H1 (cell line): Measurements from ENCODE around the gene EAPP. TPM values are rescaled to one million over a fixed set of nuclear protein-coding genes. Genes with fewer than 3 reads are reported as not detected.

Experiments used
- CTCF ChIA-PET: fragments of 300-600 bp; sonication (Branson Sonifier 250); formaldehyde crosslinking; loops from one replicate; lab custom pipeline; 2021; ENCODE audit not compliant: partially characterized antibody; lab: Charles Lee
- POLR2A ChIA-PET: fragments of 300-600 bp; sonication (Branson Sonifier 250); formaldehyde crosslinking; loops from one replicate; lab custom pipeline; 2021; ENCODE audit warnings: inconsistent platforms; ENCODE audit not compliant: partially characterized antibody; lab: Charles Lee
- DNase-seq, 2 experiments: peaks; one replicate each; pipeline versions ENCODE4 v3.0.0 to v3.0.0-alpha.2; 2010 to 2022; ENCODE audit warnings: low spot score in 2 of 2, low read depth in 1 of 2, mixed read lengths in 1 of 2
- FAIRE-seq: peaks from 2 replicates; lab custom pipeline; 2011; peaks lifted over from hg19 to GRCh38; lab: Jason Lieb, UNC
- H2AFZ ChIP-seq: 2 replicates; pipeline ENCODE4 v1.8.1; 2012; ENCODE audit warnings: low read length, inconsistent platforms
- H2AK5ac ChIP-seq: 2 replicates; pipeline ENCODE4 v1.6.1; 2013; ENCODE audit warnings: low read depth, low read length
- H2BK120ac ChIP-seq: replicated peaks from 2 replicates; pipeline ENCODE3; 2013; ENCODE audit warnings: low read depth, low read length, inconsistent platforms
- H2BK12ac ChIP-seq: 2 replicates; pipeline ENCODE4 v1.6.1; 2013; ENCODE audit warnings: low read depth, low read length
- H2BK15ac ChIP-seq: 2 replicates; pipeline ENCODE4 v1.6.1; 2013; ENCODE audit warnings: low read length
- H2BK20ac ChIP-seq: 2 replicates; pipeline ENCODE4 v1.6.1; 2013; ENCODE audit warnings: low read length
- H2BK5ac ChIP-seq: 2 replicates; pipeline ENCODE4 v1.6.1; 2013; ENCODE audit warnings: low read depth, low read length
- H3K14ac ChIP-seq: 2 replicates; pipeline ENCODE4 v1.6.1; 2013; ENCODE audit warnings: inconsistent platforms; ENCODE audit not compliant: insufficient read length
- H3K18ac ChIP-seq: 2 replicates; pipeline ENCODE4 v1.6.1; 2013; ENCODE audit warnings: low read length; ENCODE audit errors: extremely low read depth
- H3K23ac ChIP-seq: 2 replicates; pipeline ENCODE4 v1.6.1; 2013; ENCODE audit warnings: inconsistent platforms; ENCODE audit not compliant: insufficient read length
- H3K23me2 ChIP-seq: 2 replicates; pipeline ENCODE4 v1.6.1; 2013; ENCODE audit warnings: low read depth, low read length
- H3K27ac ChIP-seq: 2 replicates; pipeline ENCODE4 v1.6.1; 2011; ENCODE audit warnings: low read depth, low read length, inconsistent platforms
- H3K27me3 ChIP-seq, 4 experiments: replicated peaks in 1 of 4; 1 replicate in 1 of 4; 2 replicates in 3 of 4; pipeline versions ENCODE4 v1.6.1 to v1.8.1; 2011 to 2013; ENCODE audit warnings: low read length in 3 of 4, mild to moderate bottlenecking in 3 of 4, inconsistent platforms in 2 of 4, mixed read lengths in 2 of 4, moderate library complexity in 1 of 4; ENCODE audit not compliant: control insufficient read depth in 3 of 4, insufficient read depth in 3 of 4; ENCODE audit errors: extremely low read depth in 1 of 4
- H3K36me3 ChIP-seq, 4 experiments: 2 replicates each; pipeline versions ENCODE4 v1.6.1 to v1.8.1; 2011 to 2013; ENCODE audit warnings: mild to moderate bottlenecking in 4 of 4, low read length in 3 of 4, moderate library complexity in 2 of 4, control low read depth in 1 of 4, inconsistent platforms in 1 of 4; ENCODE audit not compliant: insufficient read depth in 4 of 4, control insufficient read depth in 2 of 4
- H3K4ac ChIP-seq: replicated peaks from 2 replicates; pipeline ENCODE3; 2013; ENCODE audit warnings: low read length, low read depth, mixed read lengths, inconsistent platforms; ENCODE audit not compliant: insufficient read length
- H3K4me1 ChIP-seq, 4 experiments: replicated peaks in 1 of 4; 1 replicate in 1 of 4; 2 replicates in 3 of 4; pipeline versions ENCODE4 v1.6.1 to v1.8.1; 2011 to 2013; ENCODE audit warnings: low read length in 3 of 4, inconsistent platforms in 2 of 4, mixed read lengths in 1 of 4; ENCODE audit not compliant: insufficient read depth in 4 of 4, control insufficient read depth in 3 of 4
- H3K4me2 ChIP-seq, 2 experiments: 2 replicates each; pipeline versions ENCODE4 v1.6.1 to v1.8.1; 2011 to 2013; ENCODE audit warnings: low read depth in 2 of 2, low read length in 2 of 2, control low read depth in 1 of 2, inconsistent platforms in 1 of 2, mild to moderate bottlenecking in 1 of 2; ENCODE audit not compliant: insufficient read depth in 1 of 2
- H3K4me3 ChIP-seq, 4 experiments: fragments of 200-600, 300-600 bp in 1 of 4; sonication (generic), shearing (Covaris generic), sonication (Bioruptor Twin) in 1 of 4; 2 replicates each; pipeline versions ENCODE4 v1.5.1 to v1.8.1; 2011 to 2016; ENCODE audit warnings: low read length in 4 of 4, low read depth in 3 of 4, control low read depth in 2 of 4, inconsistent platforms in 2 of 4, mild to moderate bottlenecking in 2 of 4, mixed read lengths in 1 of 4, moderate library complexity in 1 of 4; ENCODE audit not compliant: insufficient read depth in 2 of 4; ENCODE audit errors: extremely low read depth in 1 of 4
- H3K56ac ChIP-seq: replicated peaks from 2 replicates; pipeline ENCODE3; 2013; ENCODE audit warnings: low read depth, mild to moderate bottlenecking, mixed read lengths, low read length, inconsistent platforms; ENCODE audit not compliant: insufficient read length
- H3K79me1 ChIP-seq: 2 replicates; pipeline ENCODE4 v1.6.1; 2013; ENCODE audit warnings: low read depth, low read length, control low read depth
- H3K79me2 ChIP-seq, 2 experiments: 2 replicates each; pipeline versions ENCODE4 v1.6.1 to v1.8.1; 2012 to 2013; ENCODE audit warnings: low read length in 2 of 2, mild to moderate bottlenecking in 2 of 2, inconsistent platforms in 1 of 2; ENCODE audit not compliant: insufficient read depth in 2 of 2, control insufficient read depth in 1 of 2
- H3K9ac ChIP-seq, 4 experiments: replicated peaks in 1 of 4; 1 replicate in 1 of 4; 2 replicates in 3 of 4; pipeline versions ENCODE4 v1.6.1 to v1.8.1; 2011 to 2013; ENCODE audit warnings: low read depth in 3 of 4, low read length in 3 of 4, control low read depth in 2 of 4, mild to moderate bottlenecking in 2 of 4, moderate library complexity in 2 of 4, inconsistent platforms in 1 of 4; ENCODE audit errors: extremely low read depth in 1 of 4
- H3K9me3 ChIP-seq, 2 experiments: 2 replicates each; pipeline versions ENCODE4 v1.6.1 to v1.8.1; 2012 to 2013; ENCODE audit warnings: mild to moderate bottlenecking in 2 of 2, moderate library complexity in 2 of 2, control low read depth in 1 of 2, inconsistent platforms in 1 of 2, low read depth in 1 of 2, low read length in 1 of 2, mixed read lengths in 1 of 2; ENCODE audit not compliant: insufficient read depth in 2 of 2
- H4K20me1 ChIP-seq, 2 experiments: replicated peaks in 1 of 2; 2 replicates each; pipeline versions ENCODE3 to v1.8.1; 2011 to 2013; ENCODE audit warnings: inconsistent platforms in 2 of 2, low read length in 2 of 2, mild to moderate bottlenecking in 1 of 2; ENCODE audit not compliant: insufficient read depth in 2 of 2, control insufficient read depth in 1 of 2
- H4K5ac ChIP-seq: 2 replicates; pipeline ENCODE4 v1.6.1; 2013; ENCODE audit warnings: low read length, low read depth, mixed read lengths, inconsistent platforms; ENCODE audit not compliant: insufficient read length
- H4K8ac ChIP-seq: 2 replicates; pipeline ENCODE4 v1.8.0; 2013; ENCODE audit warnings: mild to moderate bottlenecking, moderate library complexity, low read length, inconsistent platforms; ENCODE audit not compliant: insufficient read depth; ENCODE audit errors: extremely low read depth
- H4K91ac ChIP-seq: replicated peaks from 2 replicates; pipeline ENCODE3; 2013; ENCODE audit warnings: low read length, mixed read lengths, inconsistent platforms; ENCODE audit not compliant: insufficient read length
- CBX5 ChIP-seq: fragments of 300-800, 300-1000 bp; sonication (generic); IDR thresholded peaks from 2 replicates; pipeline ENCODE4 v1.7.1; 2016; ENCODE audit warnings: antibody characterized with exemption, low read length, low read depth
- CEBPB ChIP-seq: IDR thresholded peaks from 2 replicates; pipeline ENCODE4 v1.6.1; 2012; ENCODE audit warnings: low read depth, low read length
- EGR1 ChIP-seq: IDR thresholded peaks from 2 replicates; pipeline ENCODE4 v1.6.1; 2011; ENCODE audit warnings: low read depth, low read length, borderline replicate concordance
- EP300 ChIP-seq, 2 experiments: IDR thresholded peaks; 1 replicate in 1 of 2; 2 replicates in 1 of 2; pipeline ENCODE4 v1.6.1; 2011 to 2012; ENCODE audit warnings: low read depth in 2 of 2, low read length in 2 of 2, mild to moderate bottlenecking in 2 of 2, borderline replicate concordance in 1 of 2, inconsistent platforms in 1 of 2, moderate library complexity in 1 of 2
- HDAC2 ChIP-seq, 2 experiments: fragments of 300-600 bp in 1 of 2; sonication (generic) in 1 of 2; IDR thresholded peaks; 2 replicates each; pipeline ENCODE4 v1.6.1; 2011 to 2012; ENCODE audit warnings: low read depth in 2 of 2, low read length in 2 of 2, mild to moderate bottlenecking in 2 of 2, moderate library complexity in 2 of 2, borderline replicate concordance in 1 of 2, inconsistent platforms in 1 of 2
- HDAC6 ChIP-seq: IDR thresholded peaks from one replicate; pipeline ENCODE4 v1.7.1; 2012; ENCODE audit warnings: low read depth, mild to moderate bottlenecking, inconsistent platforms, low read length, moderate library complexity
- KDM5A ChIP-seq: fragments of 200-600 bp; IDR thresholded peaks from 2 replicates; pipeline ENCODE4 v1.7.1; 2012; ENCODE audit warnings: mild to moderate bottlenecking, low read length, inconsistent platforms, mixed read lengths
- NRF1 ChIP-seq: IDR thresholded peaks from 2 replicates; pipeline ENCODE4 v1.6.1; 2011; ENCODE audit warnings: mild to moderate bottlenecking, low read depth, low read length, improper control_type of control experiment
- RNF2 ChIP-seq: fragments of 200-900, 300-1000 bp; sonication (generic); IDR thresholded peaks from 2 replicates; pipeline ENCODE4 v1.7.1; 2016; ENCODE audit warnings: borderline replicate concordance, low read depth, mild to moderate bottlenecking, antibody characterized with exemption, low read length; ENCODE audit not compliant: poor library complexity, severe bottlenecking; ENCODE audit errors: missing control alignments
- RXRA ChIP-seq: IDR thresholded peaks from 2 replicates; pipeline ENCODE4 v1.6.1; 2011; ENCODE audit warnings: low read depth, mild to moderate bottlenecking, low read length, moderate library complexity; ENCODE audit not compliant: insufficient read depth
- SIX5 ChIP-seq: IDR thresholded peaks from 2 replicates; pipeline ENCODE4 v1.6.1; 2011; ENCODE audit warnings: mild to moderate bottlenecking, low read depth, low read length
- SP1 ChIP-seq: IDR thresholded peaks from 2 replicates; pipeline ENCODE4 v1.6.1; 2011; ENCODE audit warnings: low read depth, low read length
- SP4 ChIP-seq: IDR thresholded peaks from 2 replicates; pipeline ENCODE4 v1.6.1; 2012; ENCODE audit warnings: low read length, inconsistent platforms
- TEAD4 ChIP-seq: IDR thresholded peaks from 2 replicates; pipeline ENCODE4 v1.6.1; 2012; ENCODE audit warnings: low read depth, low read length, inconsistent platforms, mixed read lengths
- WGBS, 2 experiments: shearing (Covaris generic) in 1 of 2; methylation state at CpG; one replicate each; pipeline versions ENCODE4 v1.1.6 to v1.1.7; 2013 to 2015; ENCODE audit warnings: low lambda C conversion rate in 2 of 2, mixed read lengths in 2 of 2, inconsistent platforms in 1 of 2, low coverage in 1 of 2, missing lambda C conversion rate in 1 of 2; ENCODE audit not compliant: insufficient replicate concordance in 2 of 2, insufficient coverage in 1 of 2, insufficient read length in 1 of 2; ENCODE audit errors: extremely low coverage in 1 of 2, missing lambda C conversion rate in 1 of 2; 5-methylcytosine and 5-hydroxymethylcytosine counted together
- polyA plus RNA-seq, 7 experiments: library from polyadenylated mRNA; depleted of rRNA in 3 of 7; stranded (reverse) in 5 of 7; unstranded in 2 of 7; fragments of >200 nt in 5 of 7; fragments of 200-250 nt in 2 of 7; gene quantifications; 1 replicate in 5 of 7; 2 replicates in 1 of 7; 4 replicates in 1 of 7; pipeline versions ENCODE4 v1.2.1 to v1.2.3, GENCODE V29; 2011 to 2013; ENCODE audit warnings: missing spikeins in 2 of 7, mixed read lengths in 2 of 7
- total RNA-seq: library from RNA; stranded (reverse); fragmentation: NEBNext Ultra II Directional; extraction: Animal tissue kit (Norgen Biotek cat#: 25700); gene quantifications from 2 replicates; pipeline ENCODE4 v1.2.1, GENCODE V29; 2021

The EAPP gene
- total and polyA plus RNA-seq, 2 of the 8 experiments (the other 6 are each of a cell fraction or from before 2014, with no cell fraction given) = 18.3 to 28.7 TPM

DNA sequence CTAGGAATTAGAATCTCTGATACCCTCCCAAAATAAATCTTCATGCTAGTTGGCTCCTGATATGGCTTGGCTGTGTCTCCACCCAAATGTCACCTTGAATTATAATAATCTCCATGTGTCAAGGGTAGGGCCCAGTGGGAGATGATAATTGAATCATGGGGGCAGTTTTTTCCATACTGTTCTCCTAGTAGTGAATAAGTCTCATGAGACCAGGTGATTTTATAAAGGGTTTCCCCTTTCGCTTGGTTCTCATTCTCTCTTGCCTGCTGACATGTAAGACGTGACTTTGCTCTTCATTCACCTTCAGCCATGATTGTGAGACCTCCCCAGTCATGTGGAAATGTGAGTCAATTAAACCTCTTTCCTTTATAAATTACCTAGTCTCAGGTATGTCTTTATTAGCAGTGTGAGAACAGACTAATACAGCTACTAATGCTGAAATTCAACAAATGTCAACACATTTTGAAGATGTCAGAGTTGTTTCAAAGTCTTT, 65.3 kb downstream of the EAPP start:
- Histone ChIP-seq H3K23me2 (no peaks in the 10 kb centered on the region), H2AK5ac (no peak overlapping the region), H3K18ac (no peak overlapping the region), H3K79me2 (no peaks in the 10 kb centered on the region), H3K4me1 (peaks cover 0 to 3% (median 0%) of the 10 kb centered on the region in 4 experiments; a peak in 1 of 7 replicates), H2BK120ac (no peak overlapping the region), H3K23ac (no peak overlapping the region), H3K4me2 (no peak overlapping the region), H3K36me3 (no peaks in the 10 kb centered on the region; a peak in 1 of 8 replicates), H4K91ac (no peak overlapping the region), H3K14ac (no peak overlapping the region), H3K56ac (no peak overlapping the region), H3K9me3 (peaks cover 0 to 10% of the 10 kb centered on the region in 2 experiments; a peak in 1 of 4 replicates), H2BK15ac (no peak overlapping the region), H3K9ac (no peak overlapping the region), H2BK12ac (no peak overlapping the region), H2BK20ac (no peak overlapping the region), H4K20me1 (no peaks in the 10 kb centered on the region), H3K4me3 (no peak overlapping the region), H3K79me1 (no peaks in the 10 kb centered on the region), H4K5ac (no peak overlapping the region), H3K27me3 (no peaks in the 10 kb centered on the region), H2AFZ (no peak overlapping the region), H4K8ac (no peak overlapping the region), H2BK5ac (no peak overlapping the region), H3K4ac (no peak overlapping the region), H3K27ac (no peak overlapping the region)
- 87% methylated on average over 2 of the region's 2 CpGs; no CpG with 5 or more reads in 1 of the 2 experiments for WGBS, 2 experiments
- DNase-seq (no peak), FAIRE-seq (no peak)
- ChIA-PET POLR2A (no interaction called here), CTCF (interaction anchor here (0.6 kb wide), 1 partner anchor 122 kb away, joined by 4 read pairs; no protein-coding TSS in a partner anchor)
- no peak for TF ChIP-seq CBX5
- no peak for TF ChIP-seq SP1
- no peak for TF ChIP-seq EP300 (IDR thresholded peaks at IDR 0.05; ENCODE audit: borderline replicate concordance in 1 of 2, low read depth in 2 of 2, low read length in 2 of 2)
- no peak for TF ChIP-seq RNF2
- TF ChIP-seq RXRA = no peak
- no peak for TF ChIP-seq NRF1
- no peak for TF ChIP-seq HDAC6
- no peak for TF ChIP-seq HDAC2 (IDR thresholded peaks at IDR 0.05; ENCODE audit: borderline replicate concordance in 1 of 2, low read depth in 2 of 2, low read length in 2 of 2)
- no peak for TF ChIP-seq SIX5
- TF ChIP-seq EGR1 = no peak
- no peak for TF ChIP-seq TEAD4
- TF ChIP-seq KDM5A = no peak
- TF ChIP-seq SP4 = no peak
- no peak for TF ChIP-seq CEBPB
